Measurements from ENCODE around the gene TAB2. TPM values are rescaled to one million over a fixed set of nuclear protein-coding genes. Genes with fewer than 3 reads are reported as not detected.

Gene TAB2
- total RNA-seq, 3 donors from 2014 or later: 63.3 to 91.0 (median 75.8) TPM

GRCh38 chr6:149293244-149293643, 24.3 kb upstream of the TAB2 start:
- no peaks in the 10 kb centered on the region for H3K9me3 ChIP-seq
- H3K4me1 ChIP-seq: no peaks in the 10 kb centered on the region
- DNase-seq (ENCODE audit: low spot score in 2 of 2): no peak
- no peak overlapping the region for H3K27ac ChIP-seq
- H3K4me3 ChIP-seq: no peak overlapping the region
- intact Hi-C loops (cut with DNase I; ENCODE audit: low total_unique reads): no loop called here
- H3K36me3 ChIP-seq: no peaks in the 10 kb centered on the region
- H3K27me3 ChIP-seq: no peaks in the 10 kb centered on the region
- TF ChIP-seq POLR2AphosphoS5 (IDR thresholded peaks at IDR 0.05): no peak
- TF ChIP-seq POLR2A (IDR thresholded peaks at IDR 0.05): no peak
- TF ChIP-seq, protein P1, sequence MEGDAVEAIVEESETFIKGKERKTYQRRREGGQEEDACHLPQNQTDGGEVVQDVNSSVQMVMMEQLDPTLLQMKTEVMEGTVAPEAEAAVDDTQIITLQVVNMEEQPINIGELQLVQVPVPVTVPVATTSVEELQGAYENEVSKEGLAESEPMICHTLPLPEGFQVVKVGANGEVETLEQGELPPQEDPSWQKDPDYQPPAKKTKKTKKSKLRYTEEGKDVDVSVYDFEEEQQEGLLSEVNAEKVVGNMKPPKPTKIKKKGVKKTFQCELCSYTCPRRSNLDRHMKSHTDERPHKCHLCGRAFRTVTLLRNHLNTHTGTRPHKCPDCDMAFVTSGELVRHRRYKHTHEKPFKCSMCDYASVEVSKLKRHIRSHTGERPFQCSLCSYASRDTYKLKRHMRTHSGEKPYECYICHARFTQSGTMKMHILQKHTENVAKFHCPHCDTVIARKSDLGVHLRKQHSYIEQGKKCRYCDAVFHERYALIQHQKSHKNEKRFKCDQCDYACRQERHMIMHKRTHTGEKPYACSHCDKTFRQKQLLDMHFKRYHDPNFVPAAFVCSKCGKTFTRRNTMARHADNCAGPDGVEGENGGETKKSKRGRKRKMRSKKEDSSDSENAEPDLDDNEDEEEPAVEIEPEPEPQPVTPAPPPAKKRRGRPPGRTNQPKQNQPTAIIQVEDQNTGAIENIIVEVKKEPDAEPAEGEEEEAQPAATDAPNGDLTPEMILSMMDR (IDR thresholded peaks at IDR 0.05): no peak

- no peaks in the 10 kb centered on the region for H3K36me3 ChIP-seq
- TF ChIP-seq POLR2AphosphoS5 (IDR thresholded peaks at IDR 0.05) (no peak), POLR2A (IDR thresholded peaks at IDR 0.05) (no peak)
- TF ChIP-seq, protein P1 (IDR thresholded peaks at IDR 0.05): no peak
- H3K27ac ChIP-seq: no peak overlapping the region
- H3K4me3 ChIP-seq: no peak overlapping the region
- no peaks in the 10 kb centered on the region for H3K27me3 ChIP-seq
- DNase-seq (ENCODE audit: low spot score in 2 of 2): no peak
- no peaks in the 10 kb centered on the region for H3K9me3 ChIP-seq
- H3K4me1 ChIP-seq: no peaks in the 10 kb centered on the region
- intact Hi-C loops (cut with DNase I; ENCODE audit: low total_unique reads): no loop called here
These were observed 16.9 kb upstream of the TAB2 start for GRCh38 chr6:149300563-149300962.

- Histone ChIP-seq H3K27ac (no peak overlapping the region), H3K36me3 (no peaks in the 10 kb centered on the region), H3K4me3 (no peak overlapping the region), H3K9me3 (no peaks in the 10 kb centered on the region), H3K4me1 (no peaks in the 10 kb centered on the region), H3K27me3 (no peaks in the 10 kb centered on the region)
- intact Hi-C loops (cut with DNase I; ENCODE audit: low total_unique reads): no loop called here
- TF ChIP-seq POLR2A (IDR thresholded peaks at IDR 0.05): no peak
- no peak for TF ChIP-seq POLR2AphosphoS5 (IDR thresholded peaks at IDR 0.05)
- TF ChIP-seq, protein P1 (IDR thresholded peaks at IDR 0.05): no peak
- no peak for DNase-seq (ENCODE audit: low spot score in 2 of 2)
These were observed 14.8 kb upstream of the TAB2 start for GRCh38 chr6:149302723-149303122.

- no peaks in the 10 kb centered on the region for H3K36me3 ChIP-seq
- intact Hi-C loops (cut with DNase I; ENCODE audit: low total_unique reads): no loop called here
- no peaks in the 10 kb centered on the region for H3K27me3 ChIP-seq
- no peak overlapping the region for H3K27ac ChIP-seq
- no peaks in the 10 kb centered on the region for H3K4me1 ChIP-seq
- TF ChIP-seq POLR2A (IDR thresholded peaks at IDR 0.05) (no peak), POLR2AphosphoS5 (IDR thresholded peaks at IDR 0.05) (no peak)
- TF ChIP-seq, protein P1 (IDR thresholded peaks at IDR 0.05): no peak
- no peak for DNase-seq (ENCODE audit: low spot score in 2 of 2)
- H3K9me3 ChIP-seq: no peaks in the 10 kb centered on the region
- H3K4me3 ChIP-seq: no peak overlapping the region
These were observed 14.0 kb upstream of the TAB2 start for GRCh38 chr6:149303468-149303867.

- Histone ChIP-seq H3K9me3 (no peaks in the 10 kb centered on the region), H3K4me1 (no peaks in the 10 kb centered on the region), H3K4me3 (no peak overlapping the region), H3K36me3 (no peaks in the 10 kb centered on the region), H3K27me3 (no peaks in the 10 kb centered on the region), H3K27ac (no peak overlapping the region)
- TF ChIP-seq, protein P1 (IDR thresholded peaks at IDR 0.05): no peak
- TF ChIP-seq POLR2A (IDR thresholded peaks at IDR 0.05) (no peak), POLR2AphosphoS5 (IDR thresholded peaks at IDR 0.05) (no peak)
- DNase-seq (ENCODE audit: low spot score in 2 of 2): no peak
- intact Hi-C loops (cut with DNase I; ENCODE audit: low total_unique reads): no loop called here
These were observed 12.1 kb upstream of the TAB2 start for GRCh38 chr6:149305372-149305771.
